SK-N-SH treated with all-trans-retinoic acid at 6 μM for 48 hours (cell line): ENCODE measurements around the gene ISYNA1.

Source experiments
- ARNTL ChIP-seq: fragments of 450-650 bp; formaldehyde crosslinking; IDR thresholded peaks from 2 replicates; pipeline ENCODE4 v1.5.0; 2020; ENCODE audit warnings: low read depth, mild to moderate bottlenecking, moderate library complexity, borderline replicate concordance
- ESRRG ChIP-seq: fragments of 250-450 bp; sonication (Bioruptor Pico); IDR thresholded peaks from 2 replicates; pipeline ENCODE4 v1.6.1; 2021; ENCODE audit warnings: mild to moderate bottlenecking
- PATZ1 ChIP-seq: fragments of 250-450 bp; sonication (Bioruptor Pico); IDR thresholded peaks from 2 replicates; pipeline ENCODE4 v1.8.0; 2020; ENCODE audit warnings: mild to moderate bottlenecking, moderate library complexity, borderline replicate concordance
- TCF4 ChIP-seq: fragments of 250-450 bp; sonication (Bioruptor Pico); IDR thresholded peaks from 2 replicates; pipeline ENCODE4 v1.8.0; 2021; ENCODE audit warnings: mild to moderate bottlenecking, moderate library complexity, borderline replicate concordance
- TSHZ2 ChIP-seq: fragments of 250-450 bp; sonication (Bioruptor Pico); IDR thresholded peaks from 2 replicates; pipeline ENCODE4 v1.5.0; 2020; ENCODE audit warnings: mild to moderate bottlenecking, moderate library complexity
- ZFP30 ChIP-seq: fragments of 450-650 bp; formaldehyde crosslinking; IDR thresholded peaks from 2 replicates; pipeline ENCODE4 v1.5.0; 2022; ENCODE audit warnings: mild to moderate bottlenecking, moderate library complexity
- ZNF565 ChIP-seq: fragments of 450-650 bp; formaldehyde crosslinking; conservative IDR thresholded peaks from 2 replicates; pipeline ENCODE4 v1.5.0; 2020; ENCODE audit warnings: low read depth, mild to moderate bottlenecking, moderate library complexity
- ZNF8 ChIP-seq: fragments of 450-650 bp; formaldehyde crosslinking; IDR thresholded peaks from 2 replicates; pipeline ENCODE4 v1.5.0; 2020; ENCODE audit warnings: mild to moderate bottlenecking, moderate library complexity

- TF ChIP-seq ZFP30 (CRISPR knock-in tag) (no peak), PATZ1 (CRISPR knock-in tag) (no peak), ARNTL (CRISPR knock-in tag) (no peak), ZNF8 (CRISPR knock-in tag) (no peak), ZNF565 (no peak), TCF4 (CRISPR knock-in tag) (no peak), TSHZ2 (CRISPR knock-in tag) (no peak), ESRRG (CRISPR knock-in tag) (no peak)
Observed at GRCh38 chr19:18480006-18480691, 42.2 kb upstream of the ISYNA1 start.
